SK-N-SH treated with all-trans-retinoic acid at 6 μM for 48 hours (cell line): ENCODE measurements around the gene RPP25L.

Experiments
- ATAC-seq: fragments of 200-7000 bp; cut with Tn5 transposase; 3 replicates; pipeline ENCODE4 v1.9.1; 2020; ENCODE audit warnings: mild to moderate bottlenecking, moderate library complexity
- ARNTL ChIP-seq: fragments of 450-650 bp; formaldehyde crosslinking; IDR thresholded peaks from 2 replicates; pipeline ENCODE4 v1.5.0; 2020; ENCODE audit warnings: low read depth, mild to moderate bottlenecking, moderate library complexity, borderline replicate concordance
- BACH2 ChIP-seq: fragments of 250-450 bp; sonication (Bioruptor Pico); IDR thresholded peaks from 2 replicates; pipeline ENCODE4 v1.9.0; 2021; ENCODE audit warnings: mild to moderate bottlenecking, borderline replicate concordance
- CSDC2 ChIP-seq: fragments of 250-450 bp; sonication (Bioruptor Pico); IDR thresholded peaks from 2 replicates; pipeline ENCODE4 v1.5.0; 2020; ENCODE audit warnings: mild to moderate bottlenecking, moderate library complexity
- ESRRG ChIP-seq: fragments of 250-450 bp; sonication (Bioruptor Pico); IDR thresholded peaks from 2 replicates; pipeline ENCODE4 v1.6.1; 2021; ENCODE audit warnings: mild to moderate bottlenecking
- GLIS3 ChIP-seq: fragments of 250-450 bp; sonication (Bioruptor Pico); IDR thresholded peaks from 2 replicates; pipeline ENCODE4 v1.5.0; 2020; ENCODE audit warnings: mild to moderate bottlenecking, moderate library complexity
- ISL1 ChIP-seq: fragments of 250-450 bp; sonication (Bioruptor Pico); IDR thresholded peaks from 2 replicates; pipeline ENCODE4 v2.1.2; 2022; ENCODE audit warnings: mild to moderate bottlenecking, moderate library complexity
- OSR1 ChIP-seq: fragments of 250-450 bp; sonication (Bioruptor Pico); IDR thresholded peaks from 2 replicates; pipeline ENCODE4 v1.8.0; 2022; ENCODE audit warnings: moderate library complexity, mild to moderate bottlenecking, inconsistent platforms
- PPARA ChIP-seq: fragments of 250-450 bp; sonication (Bioruptor Pico); IDR thresholded peaks from 2 replicates; pipeline ENCODE4 v1.5.0; 2020; ENCODE audit warnings: mild to moderate bottlenecking, borderline replicate concordance
- RARB ChIP-seq: fragments of 250-450 bp; sonication (Bioruptor Pico); IDR thresholded peaks from 2 replicates; pipeline ENCODE4 v1.8.0; 2021; ENCODE audit warnings: mild to moderate bottlenecking, moderate library complexity
- SNAI2 ChIP-seq: fragments of 250-450 bp; sonication (Bioruptor Pico); IDR thresholded peaks from 2 replicates; pipeline ENCODE4 v1.5.0; 2020; ENCODE audit warnings: mild to moderate bottlenecking, moderate library complexity
- TCF4 ChIP-seq: fragments of 250-450 bp; sonication (Bioruptor Pico); IDR thresholded peaks from 2 replicates; pipeline ENCODE4 v1.8.0; 2021; ENCODE audit warnings: mild to moderate bottlenecking, moderate library complexity, borderline replicate concordance
- ZC3H10 ChIP-seq: fragments of 250-450 bp; sonication (Bioruptor Pico); IDR thresholded peaks from 2 replicates; pipeline ENCODE4 v1.5.1; 2021; ENCODE audit warnings: mild to moderate bottlenecking, moderate library complexity
- ZFP3 ChIP-seq: fragments of 250-450 bp; sonication (Bioruptor Pico); IDR thresholded peaks from 2 replicates; pipeline ENCODE4 v1.5.0; 2020; ENCODE audit warnings: mild to moderate bottlenecking, moderate library complexity
- ZFP30 ChIP-seq: fragments of 450-650 bp; formaldehyde crosslinking; IDR thresholded peaks from 2 replicates; pipeline ENCODE4 v1.5.0; 2022; ENCODE audit warnings: mild to moderate bottlenecking, moderate library complexity
- ZNF565 ChIP-seq: fragments of 450-650 bp; formaldehyde crosslinking; conservative IDR thresholded peaks from 2 replicates; pipeline ENCODE4 v1.5.0; 2020; ENCODE audit warnings: low read depth, mild to moderate bottlenecking, moderate library complexity
- ZNF70 ChIP-seq: fragments of 450-650 bp; formaldehyde crosslinking; IDR thresholded peaks from 2 replicates; pipeline ENCODE4 v1.5.0; 2020; ENCODE audit warnings: mild to moderate bottlenecking, moderate library complexity
- ZNF8 ChIP-seq: fragments of 450-650 bp; formaldehyde crosslinking; IDR thresholded peaks from 2 replicates; pipeline ENCODE4 v1.5.0; 2020; ENCODE audit warnings: mild to moderate bottlenecking, moderate library complexity
- TF ChIP-seq, protein P1 (sequence below): fragments of 250-450 bp; sonication (Bioruptor Pico); IDR thresholded peaks from 2 replicates; pipeline ENCODE4 v1.5.1; 2020; ENCODE audit warnings: low read depth, mild to moderate bottlenecking, moderate library complexity
- TF ChIP-seq, protein P2 (sequence below): fragments of 250-450 bp; sonication (Bioruptor Pico); IDR thresholded peaks from 2 replicates; pipeline ENCODE4 v1.8.0; 2020; ENCODE audit warnings: mild to moderate bottlenecking, moderate library complexity, borderline replicate concordance
- TF ChIP-seq, protein P3 (sequence below): fragments of 250-450 bp; sonication (Bioruptor Pico); IDR thresholded peaks from 2 replicates; pipeline ENCODE4 v1.5.0; 2020; ENCODE audit warnings: mild to moderate bottlenecking, moderate library complexity
- TF ChIP-seq, protein P4 (sequence below): fragments of 250-450 bp; sonication (Bioruptor Pico); IDR thresholded peaks from 2 replicates; pipeline ENCODE4 v1.8.0; 2021; ENCODE audit warnings: low read depth, mild to moderate bottlenecking, moderate library complexity, borderline replicate concordance

RPP25L gene

DNA sequence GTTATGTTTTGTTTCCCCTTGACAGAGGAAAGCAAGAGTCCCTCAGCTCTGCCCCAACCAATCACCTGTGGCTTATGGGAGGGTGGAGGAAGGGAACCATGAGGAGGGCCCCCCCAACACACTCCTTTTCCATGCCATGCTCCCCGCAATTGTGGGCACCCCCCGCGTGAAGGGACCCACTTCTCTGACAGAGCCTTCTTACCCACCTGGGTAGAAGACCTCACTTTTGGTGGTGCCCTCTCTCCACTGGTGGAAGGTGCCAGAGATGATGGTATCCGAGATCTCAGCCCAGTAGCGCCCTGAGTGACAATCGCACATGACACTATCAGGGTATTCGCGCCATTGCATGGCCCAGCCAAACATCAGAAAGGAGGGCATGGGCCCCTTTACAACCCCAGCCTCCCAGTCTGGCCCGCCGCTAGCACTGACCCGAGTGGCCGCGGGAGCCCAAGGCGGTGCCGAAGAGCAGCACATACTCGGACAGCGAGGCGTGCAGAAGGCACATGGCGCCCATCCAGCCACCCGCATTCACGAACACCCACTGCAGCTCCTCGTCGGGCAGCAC is 25.0 kb upstream of the RPP25L start:
- TF ChIP-seq ESRRG (CRISPR knock-in tag), result no peak
- TF ChIP-seq ZFP3 (CRISPR knock-in tag), result 0 out of 2 replicates have a peak, but pooled peaks have one; percentile 39
- peak; percentile 17; the same call in 2 of the 3 replicates for ATAC-seq

DNA sequence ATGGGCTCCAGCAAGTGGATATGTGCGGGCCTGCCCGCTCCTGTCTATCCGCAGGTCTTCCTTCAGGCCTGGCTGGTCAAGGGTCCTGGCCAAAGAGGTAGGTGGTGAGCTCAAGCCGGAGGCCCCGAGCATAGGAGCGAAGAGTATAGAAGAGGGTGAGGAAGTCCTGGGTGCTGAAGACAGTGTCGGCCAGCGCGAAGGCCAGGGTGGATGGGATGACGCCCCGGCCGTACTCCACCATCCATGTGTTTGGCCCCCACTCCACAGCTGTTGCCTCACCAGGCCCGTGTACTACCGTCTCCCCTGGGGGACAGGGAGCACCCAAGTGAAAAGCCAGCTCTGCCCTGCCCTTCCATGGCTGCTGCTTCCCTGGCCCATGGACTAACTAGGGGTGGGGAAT is 23.7 kb upstream of the RPP25L start:
- no peak for ATAC-seq
- TF ChIP-seq ISL1 (CRISPR knock-in tag) (no peak), RARB (no peak), ZC3H10 (CRISPR knock-in tag) (no peak), ESRRG (CRISPR knock-in tag) (no peak), ZNF70 (no peak), BACH2 (no peak), TCF4 (CRISPR knock-in tag) (no peak), OSR1 (CRISPR knock-in tag) (no peak), ZNF565 (CRISPR knock-in tag) (no peak), ZFP3 (CRISPR knock-in tag) (no peak), SNAI2 (CRISPR knock-in tag) (no peak), PPARA (CRISPR knock-in tag) (no peak), ARNTL (CRISPR knock-in tag) (no peak), ZFP30 (CRISPR knock-in tag) (no peak)
- TF ChIP-seq, protein P1, sequence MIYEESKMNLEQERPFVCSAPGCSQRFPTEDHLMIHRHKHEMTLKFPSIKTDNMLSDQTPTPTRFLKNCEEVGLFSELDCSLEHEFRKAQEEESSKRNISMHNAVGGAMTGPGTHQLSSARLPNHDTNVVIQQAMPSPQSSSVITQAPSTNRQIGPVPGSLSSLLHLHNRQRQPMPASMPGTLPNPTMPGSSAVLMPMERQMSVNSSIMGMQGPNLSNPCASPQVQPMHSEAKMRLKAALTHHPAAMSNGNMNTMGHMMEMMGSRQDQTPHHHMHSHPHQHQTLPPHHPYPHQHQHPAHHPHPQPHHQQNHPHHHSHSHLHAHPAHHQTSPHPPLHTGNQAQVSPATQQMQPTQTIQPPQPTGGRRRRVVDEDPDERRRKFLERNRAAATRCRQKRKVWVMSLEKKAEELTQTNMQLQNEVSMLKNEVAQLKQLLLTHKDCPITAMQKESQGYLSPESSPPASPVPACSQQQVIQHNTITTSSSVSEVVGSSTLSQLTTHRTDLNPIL (CRISPR knock-in tag), result no peak
- TF ChIP-seq, protein P2, sequence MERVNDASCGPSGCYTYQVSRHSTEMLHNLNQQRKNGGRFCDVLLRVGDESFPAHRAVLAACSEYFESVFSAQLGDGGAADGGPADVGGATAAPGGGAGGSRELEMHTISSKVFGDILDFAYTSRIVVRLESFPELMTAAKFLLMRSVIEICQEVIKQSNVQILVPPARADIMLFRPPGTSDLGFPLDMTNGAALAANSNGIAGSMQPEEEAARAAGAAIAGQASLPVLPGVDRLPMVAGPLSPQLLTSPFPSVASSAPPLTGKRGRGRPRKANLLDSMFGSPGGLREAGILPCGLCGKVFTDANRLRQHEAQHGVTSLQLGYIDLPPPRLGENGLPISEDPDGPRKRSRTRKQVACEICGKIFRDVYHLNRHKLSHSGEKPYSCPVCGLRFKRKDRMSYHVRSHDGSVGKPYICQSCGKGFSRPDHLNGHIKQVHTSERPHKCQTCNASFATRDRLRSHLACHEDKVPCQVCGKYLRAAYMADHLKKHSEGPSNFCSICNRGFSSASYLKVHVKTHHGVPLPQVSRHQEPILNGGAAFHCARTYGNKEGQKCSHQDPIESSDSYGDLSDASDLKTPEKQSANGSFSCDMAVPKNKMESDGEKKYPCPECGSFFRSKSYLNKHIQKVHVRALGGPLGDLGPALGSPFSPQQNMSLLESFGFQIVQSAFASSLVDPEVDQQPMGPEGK (CRISPR knock-in tag), result no peak
- TF ChIP-seq, all 23 proteins: peak for 0

DNA sequence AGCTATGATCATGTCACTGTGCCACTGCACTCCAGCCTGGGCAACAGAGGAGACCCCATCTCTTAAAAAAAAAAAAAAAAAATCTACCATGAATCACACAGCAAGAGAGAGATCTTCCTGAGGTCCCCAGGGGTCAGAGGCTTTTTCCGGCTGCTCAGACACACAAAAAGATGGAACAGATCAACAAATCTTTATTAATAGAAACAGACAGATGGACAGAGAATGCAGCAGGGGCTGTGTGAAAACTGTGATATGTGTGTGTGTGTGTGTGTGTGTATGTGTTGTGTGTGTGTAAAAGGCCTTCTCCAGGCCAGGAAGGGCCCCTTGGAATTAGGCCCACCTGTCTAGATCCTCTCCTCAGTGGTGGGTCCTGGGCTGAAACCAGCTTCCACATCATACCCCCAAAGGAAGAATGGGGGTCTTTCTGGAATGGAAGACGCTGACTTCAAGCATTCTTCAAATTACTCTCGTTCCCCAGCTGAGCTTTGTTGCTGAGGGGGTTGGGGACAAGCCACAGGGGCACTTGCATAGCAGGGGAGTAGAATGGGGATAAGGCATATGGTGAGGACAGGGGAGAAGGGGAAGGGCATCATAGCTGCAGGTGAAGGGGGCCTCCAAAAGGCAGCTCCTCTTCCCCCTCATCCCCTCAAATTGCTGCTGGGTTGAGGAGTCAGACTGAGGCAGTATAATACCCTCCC is 22.8 kb upstream of the RPP25L start:
- no peak for ATAC-seq
- TF ChIP-seq SNAI2 (CRISPR knock-in tag), result no peak
- no peak for TF ChIP-seq TCF4 (CRISPR knock-in tag)
- TF ChIP-seq ZFP3 (CRISPR knock-in tag), result no peak
- no peak for TF ChIP-seq OSR1 (CRISPR knock-in tag)
- TF ChIP-seq PPARA (CRISPR knock-in tag), result no peak
- TF ChIP-seq, protein P1 (CRISPR knock-in tag), result no peak
- no peak for TF ChIP-seq ISL1 (CRISPR knock-in tag)
- no peak for TF ChIP-seq ZNF8 (CRISPR knock-in tag)
- no peak for TF ChIP-seq ZNF565 (CRISPR knock-in tag)
- TF ChIP-seq ZNF70, result no peak
- TF ChIP-seq CSDC2 (CRISPR knock-in tag), result no peak
- TF ChIP-seq ARNTL (CRISPR knock-in tag), result no peak
- TF ChIP-seq ZC3H10 (CRISPR knock-in tag), result no peak
- TF ChIP-seq ZFP30 (CRISPR knock-in tag), result no peak
- TF ChIP-seq ESRRG (CRISPR knock-in tag), result no peak
- TF ChIP-seq, protein P3, sequence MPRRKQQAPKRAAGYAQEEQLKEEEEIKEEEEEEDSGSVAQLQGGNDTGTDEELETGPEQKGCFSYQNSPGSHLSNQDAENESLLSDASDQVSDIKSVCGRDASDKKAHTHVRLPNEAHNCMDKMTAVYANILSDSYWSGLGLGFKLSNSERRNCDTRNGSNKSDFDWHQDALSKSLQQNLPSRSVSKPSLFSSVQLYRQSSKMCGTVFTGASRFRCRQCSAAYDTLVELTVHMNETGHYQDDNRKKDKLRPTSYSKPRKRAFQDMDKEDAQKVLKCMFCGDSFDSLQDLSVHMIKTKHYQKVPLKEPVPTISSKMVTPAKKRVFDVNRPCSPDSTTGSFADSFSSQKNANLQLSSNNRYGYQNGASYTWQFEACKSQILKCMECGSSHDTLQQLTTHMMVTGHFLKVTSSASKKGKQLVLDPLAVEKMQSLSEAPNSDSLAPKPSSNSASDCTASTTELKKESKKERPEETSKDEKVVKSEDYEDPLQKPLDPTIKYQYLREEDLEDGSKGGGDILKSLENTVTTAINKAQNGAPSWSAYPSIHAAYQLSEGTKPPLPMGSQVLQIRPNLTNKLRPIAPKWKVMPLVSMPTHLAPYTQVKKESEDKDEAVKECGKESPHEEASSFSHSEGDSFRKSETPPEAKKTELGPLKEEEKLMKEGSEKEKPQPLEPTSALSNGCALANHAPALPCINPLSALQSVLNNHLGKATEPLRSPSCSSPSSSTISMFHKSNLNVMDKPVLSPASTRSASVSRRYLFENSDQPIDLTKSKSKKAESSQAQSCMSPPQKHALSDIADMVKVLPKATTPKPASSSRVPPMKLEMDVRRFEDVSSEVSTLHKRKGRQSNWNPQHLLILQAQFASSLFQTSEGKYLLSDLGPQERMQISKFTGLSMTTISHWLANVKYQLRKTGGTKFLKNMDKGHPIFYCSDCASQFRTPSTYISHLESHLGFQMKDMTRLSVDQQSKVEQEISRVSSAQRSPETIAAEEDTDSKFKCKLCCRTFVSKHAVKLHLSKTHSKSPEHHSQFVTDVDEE, result no peak
- TF ChIP-seq GLIS3 (CRISPR knock-in tag), result no peak
- TF ChIP-seq, protein P4, sequence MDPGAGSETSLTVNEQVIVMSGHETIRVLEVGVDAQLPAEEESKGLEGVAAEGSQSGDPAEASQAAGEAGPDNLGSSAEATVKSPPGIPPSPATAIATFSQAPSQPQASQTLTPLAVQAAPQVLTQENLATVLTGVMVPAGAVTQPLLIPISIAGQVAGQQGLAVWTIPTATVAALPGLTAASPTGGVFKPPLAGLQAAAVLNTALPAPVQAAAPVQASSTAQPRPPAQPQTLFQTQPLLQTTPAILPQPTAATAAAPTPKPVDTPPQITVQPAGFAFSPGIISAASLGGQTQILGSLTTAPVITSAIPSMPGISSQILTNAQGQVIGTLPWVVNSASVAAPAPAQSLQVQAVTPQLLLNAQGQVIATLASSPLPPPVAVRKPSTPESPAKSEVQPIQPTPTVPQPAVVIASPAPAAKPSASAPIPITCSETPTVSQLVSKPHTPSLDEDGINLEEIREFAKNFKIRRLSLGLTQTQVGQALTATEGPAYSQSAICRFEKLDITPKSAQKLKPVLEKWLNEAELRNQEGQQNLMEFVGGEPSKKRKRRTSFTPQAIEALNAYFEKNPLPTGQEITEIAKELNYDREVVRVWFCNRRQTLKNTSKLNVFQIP, result no peak
